Naive thymus-derived CD8-positive, alpha-beta T cell (primary cell): ENCODE results near the gene RGS8. TPM values are rescaled to one million over a fixed set of nuclear protein-coding genes. Genes with fewer than 3 reads are reported as not detected.

ENCODE experiments used
- ATAC-seq, 2 donors: fragments of 150-1000 bp; cut with Tn5 transposase in 1 of 2; sonication (Bioruptor Pico), chemical (Tn5 transposase) in 1 of 2; 1 replicate in 1 of 2; 2 replicates in 1 of 2; pipeline ENCODE4 v1.10.0; 2021; ENCODE audit warnings: mild to moderate bottlenecking in 2 of 2, moderate library complexity in 2 of 2
- POLR2A ChIA-PET: fragments of 350-600 bp; sonication (Branson Sonifier 250); formaldehyde crosslinking; loops from one replicate; lab custom pipeline; 2021; ENCODE audit warnings: antibody characterized with exemption; lab: Charles Lee
- DNase-seq, 10 donors: peaks; one replicate each; pipeline versions ENCODE4 v3.0.0 to v3.0.0-alpha.2; 2020 to 2022
- H3K27ac Mint-ChIP-seq, 10 donors: one replicate each; pipeline ENCODE4 v1.8.0; 2020 to 2022; ENCODE audit warnings: mild to moderate bottlenecking in 10 of 10, mixed read lengths in 10 of 10, moderate library complexity in 4 of 10, inconsistent platforms in 1 of 10
- H3K27me3 Mint-ChIP-seq, 5 donors: one replicate each; pipeline ENCODE4 v1.8.0; 2021 to 2022; ENCODE audit warnings: mixed read lengths in 5 of 5
- H3K36me3 Mint-ChIP-seq, 3 donors: one replicate each; pipeline ENCODE4 v1.8.0; 2020 to 2022; ENCODE audit warnings: mixed read lengths in 3 of 3, mild to moderate bottlenecking in 2 of 3, inconsistent platforms in 1 of 3
- H3K4me1 Mint-ChIP-seq, 4 donors: one replicate each; pipeline ENCODE4 v1.8.0; 2021 to 2022; ENCODE audit warnings: mixed read lengths in 4 of 4
- H3K4me3 Mint-ChIP-seq, 10 donors: one replicate each; pipeline ENCODE4 v1.8.0; 2020 to 2022; ENCODE audit warnings: mild to moderate bottlenecking in 10 of 10, mixed read lengths in 10 of 10, moderate library complexity in 6 of 10, inconsistent platforms in 1 of 10
- H3K9me3 Mint-ChIP-seq, 9 donors: one replicate each; pipeline ENCODE4 v1.8.0; 2020 to 2022; ENCODE audit warnings: mixed read lengths in 9 of 9, mild to moderate bottlenecking in 3 of 9, inconsistent platforms in 1 of 9, moderate library complexity in 1 of 9
- polyA plus RNA-seq, 3 donors: library from polyadenylated mRNA; unstranded; fragments of 300-500 nt; fragmentation: Illumina TruSeq; gene quantifications; one replicate each; pipeline ENCODE4 v1.2.3, GENCODE V29; 2021
- total RNA-seq, 8 experiments: library from RNA in 2 of 8; stranded (reverse) in 2 of 8; gene quantifications; one replicate each; pipeline ENCODE4 v1.2.3 and lab custom pipeline; 2021 to 2026

Gene RGS8
- total and polyA plus RNA-seq, 5 experiments from 2014 or later, result not detected

DNA sequence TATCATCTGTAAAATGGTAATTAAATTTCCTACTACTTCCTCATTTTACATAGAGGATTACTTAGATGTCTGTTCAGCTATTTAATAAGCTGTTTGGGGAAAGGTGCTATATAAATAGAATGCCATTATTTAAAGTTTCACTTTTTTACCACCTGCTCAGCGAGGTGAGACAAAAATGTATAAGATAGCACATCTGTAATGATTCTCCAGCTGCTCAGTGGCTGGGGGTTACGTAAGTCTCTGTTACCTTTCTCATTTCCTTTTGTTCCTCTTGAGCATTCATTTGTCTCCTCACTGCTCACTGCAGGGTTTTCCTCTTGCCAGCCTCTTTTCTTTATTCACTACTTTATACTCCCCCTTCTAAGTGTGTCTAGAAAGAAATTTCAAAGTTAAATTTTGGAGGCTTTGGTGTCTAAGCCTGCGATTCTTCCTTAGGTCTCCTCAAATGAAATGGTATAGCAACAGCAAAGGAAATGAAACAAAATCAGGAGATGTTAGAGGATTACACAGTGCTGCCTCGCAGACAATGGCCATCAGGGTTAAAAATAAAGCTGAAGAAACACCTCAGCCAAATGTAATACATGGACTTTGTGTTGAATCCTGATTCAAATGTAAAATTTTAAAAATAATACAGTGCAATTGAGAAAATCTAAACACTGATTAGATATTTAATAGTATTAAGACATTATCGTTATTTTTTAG lies 6.8 kb downstream of the RGS8 start:
- no peak for ATAC-seq
- no peak for DNase-seq
- Mint-ChIP-seq H3K4me3 (no peak overlapping the region), H3K4me1 (peaks cover 0 to 3% (median 0%) of the 10 kb centered on the region in 4 donors), H3K27ac (no peak overlapping the region), H3K27me3 (peaks cover 7 to 22% (median 12%) of the 10 kb centered on the region in 5 donors), H3K36me3 (no peaks in the 10 kb centered on the region), H3K9me3 (no peaks in the 10 kb centered on the region)
- POLR2A ChIA-PET, result no interaction called here

DNA sequence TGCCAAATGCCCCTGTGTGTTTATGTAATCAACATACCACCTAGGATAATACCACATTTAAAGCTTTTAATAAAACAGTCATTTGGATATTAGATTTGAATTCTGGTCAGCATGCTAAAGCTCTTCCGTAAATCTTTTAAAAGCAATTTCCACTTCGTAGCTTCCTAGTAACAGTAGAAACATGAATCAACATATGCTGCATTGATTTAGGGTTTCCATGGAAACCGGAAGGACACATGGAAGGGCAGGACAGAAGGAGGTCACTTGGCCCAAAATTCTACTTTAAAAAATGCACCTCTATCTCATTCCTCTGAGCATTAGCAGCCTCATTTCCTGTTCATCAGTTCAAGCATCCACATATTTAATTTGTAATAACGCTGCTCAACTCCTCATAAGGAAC lies 8.1 kb downstream of the RGS8 start:
- Mint-ChIP-seq H3K27ac (no peak overlapping the region), H3K27me3 (peaks cover 12 to 26% (median 15%) of the 10 kb centered on the region in 5 donors), H3K36me3 (no peaks in the 10 kb centered on the region), H3K9me3 (no peaks in the 10 kb centered on the region), H3K4me1 (peaks cover 0 to 3% (median 1%) of the 10 kb centered on the region in 4 donors), H3K4me3 (no peak overlapping the region)
- POLR2A ChIA-PET, result no interaction called here
- DNase-seq (no peak), ATAC-seq (no peak)

DNA sequence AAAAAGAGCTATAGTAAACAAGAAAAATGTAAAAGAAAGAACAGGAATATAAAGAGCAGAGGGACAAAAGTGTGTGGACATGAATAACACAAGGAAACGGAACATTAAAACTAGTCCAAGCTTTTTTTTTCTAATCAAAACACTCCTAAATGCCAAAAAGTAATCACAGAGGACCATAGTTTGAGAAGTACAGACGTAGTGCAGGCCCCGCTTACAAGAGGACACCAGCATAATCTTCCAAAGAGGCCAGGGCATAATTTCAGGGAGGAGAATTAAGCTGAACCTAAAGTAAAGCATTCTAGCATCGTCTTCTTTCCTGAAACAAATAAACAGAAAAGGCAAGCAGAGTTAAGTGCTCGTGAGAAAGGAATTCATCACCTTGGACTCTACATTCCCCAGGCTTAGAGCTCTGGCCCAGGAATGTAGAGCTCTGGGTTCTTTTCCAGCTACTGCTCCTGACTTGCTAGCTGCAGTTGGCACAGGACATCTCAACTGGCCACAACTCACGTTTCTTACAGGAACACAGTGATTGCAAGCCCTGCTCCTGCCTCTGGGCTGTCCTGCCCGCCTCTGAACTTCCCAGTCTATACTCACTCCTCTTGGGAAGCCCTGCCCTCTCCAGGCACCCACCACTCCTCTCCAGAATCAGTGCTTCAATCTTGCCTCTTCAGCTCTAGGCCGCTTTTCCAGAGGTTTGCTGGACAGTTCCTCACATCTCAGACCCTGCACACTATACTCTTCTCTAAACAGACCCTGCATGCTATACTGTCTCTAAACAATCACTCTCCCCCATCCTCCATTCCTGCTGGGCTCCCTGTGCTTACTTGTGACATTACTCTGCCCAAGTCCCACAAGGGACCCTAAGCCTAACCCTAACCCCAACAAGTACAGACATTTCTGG lies 9.8 kb downstream of the RGS8 start:
- Mint-ChIP-seq H3K27ac (peak overlapping the region in 1 of 10 donors; percentile 40), H3K9me3 (no peaks in the 10 kb centered on the region), H3K36me3 (no peaks in the 10 kb centered on the region), H3K4me1 (peaks cover 0 to 3% (median 2%) of the 10 kb centered on the region in 4 donors), H3K4me3 (no peak overlapping the region), H3K27me3 (peaks cover 11 to 32% (median 24%) of the 10 kb centered on the region in 5 donors)
- POLR2A ChIA-PET, result interaction anchor here (0.6 kb wide), 1 partner anchor 124 kb away, joined by 7 read pairs; no protein-coding TSS in a partner anchor
- DNase-seq (no peak), ATAC-seq (no peak)

DNA sequence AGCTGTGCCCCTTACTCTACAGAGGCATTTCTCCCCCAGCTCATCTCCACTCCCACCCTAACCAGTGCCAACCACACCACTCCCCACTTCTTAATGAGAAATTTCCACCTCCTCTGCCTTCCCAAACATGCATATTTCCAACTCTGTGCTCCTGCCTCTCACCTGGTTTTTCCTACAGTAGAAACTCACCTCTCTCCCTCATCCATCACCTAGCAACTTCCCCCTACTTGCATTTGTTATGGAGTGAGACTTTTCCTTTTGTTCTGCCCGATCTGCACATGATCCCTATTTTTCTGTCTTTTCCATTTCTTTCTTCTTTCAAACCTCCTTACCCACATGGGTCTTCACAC lies 11.9 kb downstream of the RGS8 start:
- Mint-ChIP-seq H3K36me3 (no peaks in the 10 kb centered on the region), H3K9me3 (no peaks in the 10 kb centered on the region), H3K4me1 (peaks cover 0 to 3% (median 1%) of the 10 kb centered on the region in 4 donors), H3K27ac (no peak overlapping the region), H3K27me3 (peaks cover 10 to 33% (median 23%) of the 10 kb centered on the region in 5 donors), H3K4me3 (no peak overlapping the region)
- no peak for DNase-seq
- POLR2A ChIA-PET, result no interaction called here
- no peak for ATAC-seq

DNA sequence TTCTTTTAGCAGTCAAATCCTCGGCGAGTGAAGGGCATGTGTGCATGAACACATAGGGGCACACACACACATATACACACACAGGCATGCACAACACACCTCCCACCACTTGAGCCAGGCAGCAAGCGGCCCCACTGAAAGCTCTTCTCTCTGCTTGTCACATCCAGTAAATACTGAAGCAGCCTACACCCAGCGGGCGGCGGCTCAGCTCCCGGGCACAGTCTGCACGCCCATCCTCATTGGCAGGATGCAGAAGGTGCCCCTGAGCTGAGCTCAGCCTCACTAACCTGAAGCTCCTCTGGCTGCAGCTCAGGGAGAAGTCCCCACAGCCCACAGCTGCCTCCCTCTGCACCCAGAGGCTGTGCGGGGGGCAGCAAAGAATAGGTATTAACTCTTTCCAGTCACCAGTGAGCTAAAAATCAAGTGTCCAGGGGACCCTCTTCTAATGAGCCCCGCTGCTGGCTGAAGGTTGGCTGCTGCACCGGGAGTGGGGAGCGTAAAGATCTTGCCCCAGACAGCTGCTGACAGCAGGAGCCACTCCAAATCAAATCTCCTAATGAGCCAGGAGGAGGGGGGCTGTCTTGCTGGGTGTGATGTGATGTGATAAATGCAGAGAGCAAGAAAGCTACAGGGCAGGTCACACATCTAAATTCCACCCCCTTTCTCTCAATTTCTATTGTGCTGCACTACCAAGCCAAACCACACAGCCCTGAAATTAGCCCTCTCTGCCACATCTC lies 12.5 kb downstream of the RGS8 start:
- peaks cover 0 to 3% (median 1%) of the 10 kb centered on the region in 4 donors for H3K4me1 Mint-ChIP-seq
- no peak overlapping the region for H3K27ac Mint-ChIP-seq
- H3K4me3 Mint-ChIP-seq, result no peak overlapping the region
- peaks cover 10 to 33% (median 23%) of the 10 kb centered on the region in 5 donors for H3K27me3 Mint-ChIP-seq
- DNase-seq (no peak), ATAC-seq (no peak)
- POLR2A ChIA-PET, result no interaction called here
- no peaks in the 10 kb centered on the region for H3K36me3 Mint-ChIP-seq
- H3K9me3 Mint-ChIP-seq, result no peaks in the 10 kb centered on the region

DNA sequence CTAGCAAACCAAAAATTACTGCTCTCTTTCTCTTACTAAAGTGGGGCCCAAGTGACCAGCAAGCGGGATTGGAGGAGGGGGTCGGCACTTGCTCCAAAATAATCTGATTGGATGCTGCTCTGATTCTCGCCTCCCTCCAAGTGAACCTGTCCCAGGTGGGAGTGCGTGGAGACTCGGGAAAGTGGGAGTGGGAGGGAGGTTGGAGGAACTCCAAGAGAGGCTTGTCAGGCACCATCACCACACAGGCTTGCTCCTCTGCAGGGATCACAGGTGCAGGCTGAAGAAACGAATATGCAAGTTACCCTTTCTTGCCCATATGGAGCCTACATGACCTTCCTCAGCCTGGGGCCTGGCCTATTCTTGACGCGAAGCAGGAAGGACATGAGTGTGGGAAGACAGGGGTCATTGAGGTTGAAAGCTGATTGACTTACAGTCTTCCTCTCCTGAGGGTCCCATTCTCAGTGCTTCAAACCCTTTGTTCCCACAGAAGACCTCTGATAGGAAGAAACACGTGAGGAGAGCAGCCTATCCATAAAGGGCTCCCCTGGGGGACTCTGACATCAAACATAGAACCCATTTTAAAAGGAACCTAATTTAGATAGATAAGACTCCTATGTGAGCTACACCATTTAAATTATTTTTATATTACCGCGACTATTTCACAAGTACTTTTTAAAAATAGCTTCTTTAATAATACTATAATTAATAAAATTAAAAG lies 14.2 kb downstream of the RGS8 start:
- H3K4me1 Mint-ChIP-seq, result peaks cover 0 to 3% (median 1%) of the 10 kb centered on the region in 4 donors
- no peaks in the 10 kb centered on the region for H3K36me3 Mint-ChIP-seq
- POLR2A ChIA-PET, result no interaction called here
- no peak overlapping the region for H3K4me3 Mint-ChIP-seq
- ATAC-seq (no peak), DNase-seq (no peak)
- no peaks in the 10 kb centered on the region for H3K9me3 Mint-ChIP-seq
- H3K27ac Mint-ChIP-seq, result peak overlapping the region in 1 of 10 donors; percentile 37
- H3K27me3 Mint-ChIP-seq, result peaks cover 8 to 33% (median 20%) of the 10 kb centered on the region in 5 donors

DNA sequence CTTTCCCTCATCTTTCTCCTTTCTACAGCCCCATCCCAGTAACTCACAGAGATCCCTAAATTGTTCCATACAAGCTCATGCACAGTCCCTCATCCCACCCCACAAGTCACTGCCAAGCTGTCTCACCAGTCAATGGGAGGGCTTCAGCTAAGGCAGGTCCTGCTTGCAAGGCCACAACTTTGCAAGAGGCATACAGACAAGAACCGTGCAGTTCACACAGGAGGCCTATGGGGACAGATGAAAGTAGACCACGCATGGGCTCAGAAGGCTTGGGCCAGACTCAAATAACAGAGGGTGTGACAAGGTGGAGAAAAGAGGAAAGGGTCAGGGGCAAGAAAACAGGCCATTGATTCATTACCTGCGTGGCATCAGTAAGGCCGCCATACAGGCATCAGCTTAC lies 15.1 kb downstream of the RGS8 start:
- H3K9me3 Mint-ChIP-seq, result no peaks in the 10 kb centered on the region
- POLR2A ChIA-PET, result no interaction called here
- H3K36me3 Mint-ChIP-seq, result no peaks in the 10 kb centered on the region
- DNase-seq (no peak), ATAC-seq (no peak)
- peak overlapping the region in 1 of 10 donors; percentile 20 for H3K27ac Mint-ChIP-seq
- peaks cover 0 to 3% (median 1%) of the 10 kb centered on the region in 4 donors for H3K4me1 Mint-ChIP-seq
- peaks cover 6 to 33% (median 19%) of the 10 kb centered on the region in 5 donors for H3K27me3 Mint-ChIP-seq
- H3K4me3 Mint-ChIP-seq, result no peak overlapping the region

DNA sequence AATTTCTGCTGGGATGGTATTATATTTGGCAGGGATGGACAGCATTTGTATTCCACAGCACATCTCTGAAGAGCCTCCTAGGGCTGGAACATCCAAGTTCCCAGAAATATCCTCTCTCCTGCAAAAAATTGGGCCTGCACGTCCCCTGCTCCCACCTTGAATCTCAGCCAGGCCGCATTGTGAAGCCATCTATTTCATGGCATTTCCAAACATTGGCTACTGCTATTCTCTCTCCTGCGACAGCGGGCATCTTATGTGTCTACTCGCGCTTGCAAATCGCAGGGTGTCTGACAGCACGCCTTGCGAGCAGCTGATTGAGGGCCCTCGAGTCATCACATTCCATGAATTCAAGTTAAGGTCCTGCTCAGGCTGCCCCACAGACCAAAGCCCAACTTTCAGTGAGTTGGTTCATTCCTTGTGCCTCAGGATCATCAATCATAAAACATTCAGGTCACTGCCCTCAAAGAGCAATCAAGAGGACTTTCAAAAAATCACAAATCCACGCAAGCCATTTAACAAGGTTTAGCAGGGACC lies 15.8 kb downstream of the RGS8 start:
- DNase-seq (no peak), ATAC-seq (no peak)
- no peak overlapping the region for H3K4me3 Mint-ChIP-seq
- H3K27ac Mint-ChIP-seq, result no peak overlapping the region
- POLR2A ChIA-PET, result no interaction called here
- H3K27me3 Mint-ChIP-seq, result peaks cover 6 to 33% (median 19%) of the 10 kb centered on the region in 5 donors
- H3K36me3 Mint-ChIP-seq, result no peaks in the 10 kb centered on the region
- H3K4me1 Mint-ChIP-seq, result peaks cover 0 to 3% (median 1%) of the 10 kb centered on the region in 4 donors
- H3K9me3 Mint-ChIP-seq, result no peaks in the 10 kb centered on the region

DNA sequence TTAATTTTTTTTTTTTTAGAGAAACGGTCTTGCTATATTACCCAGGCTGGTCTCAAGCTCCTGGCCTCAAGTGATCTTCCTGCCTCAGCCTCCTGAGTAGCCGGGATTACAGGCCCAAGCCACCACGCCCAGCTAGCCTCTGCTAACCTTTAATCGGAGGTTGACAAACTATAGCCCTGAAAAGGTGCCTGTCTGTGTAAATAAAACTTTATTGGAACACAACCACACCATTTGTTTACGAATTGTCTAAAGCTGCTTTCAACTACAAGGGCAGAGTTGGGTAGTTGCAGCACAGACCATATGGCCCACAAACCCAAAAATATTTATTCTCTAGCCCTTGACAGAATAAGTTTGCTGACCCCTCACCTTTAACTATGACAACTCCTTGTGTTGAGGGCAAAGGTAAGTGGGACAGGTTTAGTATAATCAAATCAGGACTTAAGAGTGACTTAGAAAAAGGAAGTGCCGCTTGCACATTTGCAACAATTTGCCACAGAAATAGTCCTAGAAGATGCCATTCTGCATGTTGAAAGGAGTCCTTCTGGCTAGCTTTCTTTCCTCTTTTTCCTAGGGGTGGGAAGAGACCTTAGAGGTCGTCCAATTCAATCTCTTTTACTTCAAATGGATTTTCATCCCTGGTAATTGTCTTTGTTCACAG lies 16.4 kb downstream of the RGS8 start:
- Mint-ChIP-seq H3K4me1 (peaks cover 0 to 3% (median 1%) of the 10 kb centered on the region in 4 donors), H3K4me3 (no peak overlapping the region), H3K27me3 (peaks cover 6 to 32% (median 19%) of the 10 kb centered on the region in 5 donors), H3K9me3 (no peaks in the 10 kb centered on the region), H3K27ac (no peak overlapping the region), H3K36me3 (no peaks in the 10 kb centered on the region)
- ATAC-seq (no peak), DNase-seq (no peak)
- POLR2A ChIA-PET, result no interaction called here

DNA sequence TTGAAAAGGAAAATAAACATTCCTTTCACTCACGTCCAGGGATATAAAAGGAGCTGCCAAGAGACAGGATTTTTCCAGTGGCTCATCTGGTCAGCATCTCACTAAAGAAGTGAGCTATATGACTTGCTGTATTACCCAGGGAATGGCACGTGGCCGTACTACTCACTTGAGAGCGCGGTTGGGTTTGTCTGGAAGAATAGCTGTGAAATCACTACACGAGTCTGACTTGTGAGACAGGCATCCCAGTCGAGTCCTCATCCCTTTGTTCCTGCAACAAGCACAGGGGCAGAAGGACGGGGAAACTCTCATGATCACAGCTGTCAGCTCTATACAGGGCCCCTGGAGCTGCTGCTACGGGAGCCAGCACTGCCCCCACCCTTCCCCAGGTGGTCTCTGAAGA lies 17.7 kb downstream of the RGS8 start:
- ATAC-seq (no peak), DNase-seq (no peak)
- H3K27me3 Mint-ChIP-seq, result peaks cover 6 to 19% (median 16%) of the 10 kb centered on the region in 5 donors
- H3K27ac Mint-ChIP-seq, result no peak overlapping the region
- H3K4me1 Mint-ChIP-seq, result peaks cover 0 to 2% (median under 1%) of the 10 kb centered on the region in 4 donors
- no peaks in the 10 kb centered on the region for H3K36me3 Mint-ChIP-seq
- no peak overlapping the region for H3K4me3 Mint-ChIP-seq
- POLR2A ChIA-PET, result no interaction called here
- H3K9me3 Mint-ChIP-seq, result no peaks in the 10 kb centered on the region

DNA sequence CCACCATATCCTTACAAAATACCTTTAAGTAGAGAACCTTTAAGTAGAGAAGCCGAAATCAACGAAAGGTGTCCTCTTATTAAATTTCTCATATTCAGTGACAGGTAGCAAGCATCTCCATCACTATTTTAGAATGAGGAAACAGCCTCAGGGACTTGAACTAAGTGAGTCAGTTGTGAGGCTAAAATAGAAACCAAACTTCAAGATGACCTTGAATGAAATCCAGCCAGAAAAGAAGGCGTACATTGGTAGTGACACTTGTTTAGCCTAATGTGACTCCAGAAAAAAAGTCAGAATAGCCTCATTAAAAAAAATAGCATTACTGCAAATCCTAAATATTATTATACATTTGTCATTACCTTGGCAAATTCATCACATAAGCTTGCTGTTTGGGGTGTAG lies 20.1 kb downstream of the RGS8 start:
- POLR2A ChIA-PET, result no interaction called here
- Mint-ChIP-seq H3K9me3 (no peaks in the 10 kb centered on the region), H3K27me3 (peaks cover 0 to 9% (median 2%) of the 10 kb centered on the region in 5 donors), H3K4me1 (no peaks in the 10 kb centered on the region), H3K4me3 (no peak overlapping the region), H3K27ac (no peak overlapping the region), H3K36me3 (no peaks in the 10 kb centered on the region)
- ATAC-seq (no peak), DNase-seq (no peak)
